HG03175 (cell line): ENCODE results near the gene ZBTB7A.
"Not testable (repeated sequence)": the region's sequence is repeated elsewhere in the genome, so short reads cannot be mapped to it uniquely, and the experiment has no call there.

ENCODE experiments used
- ATAC-seq: cut with Tn5 transposase; IDR thresholded peaks from one replicate; pipeline ENCODE4 v1.9.1; 2021; ENCODE audit warnings: mild to moderate bottlenecking, moderate library complexity; ENCODE audit not compliant: unreplicated experiment

Gene ZBTB7A

DNA sequence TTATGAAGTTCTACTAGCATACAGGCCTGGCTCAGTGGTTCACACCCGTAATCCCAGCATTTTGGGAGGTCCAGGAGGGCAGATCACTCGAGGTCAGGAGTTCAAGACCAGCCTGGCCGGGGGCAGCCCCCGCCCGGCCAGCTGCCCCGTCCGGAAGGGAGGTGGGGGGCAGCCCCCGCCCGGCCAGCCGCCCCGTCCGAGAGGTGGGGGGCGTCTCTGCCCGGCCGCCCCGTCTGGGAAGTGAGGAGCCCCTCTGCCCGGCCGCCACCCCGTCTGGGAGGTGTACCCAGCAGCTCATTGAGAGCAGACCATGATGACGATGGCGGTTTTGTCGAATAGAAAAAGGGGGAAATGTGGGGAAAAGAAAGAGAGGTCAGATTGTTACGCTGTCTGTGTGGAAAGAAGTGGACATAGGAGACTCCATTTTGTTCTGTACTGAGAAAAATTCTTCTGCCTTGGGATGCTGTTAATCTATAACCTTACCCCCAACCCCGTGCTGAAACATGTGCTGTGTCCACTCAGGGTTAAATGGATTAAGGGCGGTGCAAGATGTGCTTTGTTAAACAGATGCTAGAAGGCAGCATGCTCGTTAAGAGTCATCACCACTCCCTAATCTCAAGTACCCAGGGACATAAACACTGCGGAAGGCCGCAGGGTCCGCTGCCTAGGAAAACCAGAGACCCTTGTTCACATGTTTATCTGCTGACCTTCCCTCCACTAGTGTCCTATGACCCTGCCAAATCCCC, 67.9 kb downstream of the ZBTB7A start:
- not testable (repeated sequence) for ATAC-seq

DNA sequence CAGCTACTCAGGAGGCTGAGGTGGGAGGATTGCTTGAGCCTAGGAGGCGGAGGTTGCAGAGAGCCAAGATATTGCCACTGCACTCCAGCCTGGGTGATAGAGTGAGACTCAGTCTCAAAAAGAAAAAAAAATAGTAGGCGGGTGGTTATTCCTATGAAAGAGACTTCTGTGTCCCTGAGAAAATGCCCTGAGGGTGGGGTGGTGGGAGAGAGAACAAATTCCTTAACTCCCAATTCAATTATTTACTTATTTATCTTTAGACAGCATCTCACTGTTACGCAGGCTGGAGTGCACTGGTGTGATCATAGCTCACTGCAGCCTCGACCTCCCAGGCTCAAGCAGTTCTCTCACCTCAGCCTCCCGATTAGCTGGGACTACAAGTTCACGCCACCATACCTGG, 71.1 kb downstream of the ZBTB7A start:
- ATAC-seq = no peak
